Gastrocnemius medialis (tissue), 4 donors: Measurements from ENCODE around the gene PPM1L.

Source experiments
- POLR2A ChIP-seq, 2 donors: fragments of 450-650 bp; IDR thresholded peaks; one replicate each; pipeline ENCODE4 v1.6.1; 2017; ENCODE audit warnings: antibody characterized with exemption in 2 of 2, mild to moderate bottlenecking in 2 of 2, moderate library complexity in 2 of 2
- TF ChIP-seq, protein P1 (sequence below), 5 experiments: fragments of 450-650 bp in 3 of 5; fragments of 200-600 bp in 2 of 5; sonication (generic) in 2 of 5; IDR thresholded peaks in 4 of 5; conservative IDR thresholded peaks in 1 of 5; 1 replicate in 4 of 5; 2 replicates in 1 of 5; pipeline ENCODE4 v1.5.1; 2016 to 2019; ENCODE audit warnings: antibody characterized with exemption in 5 of 5, mild to moderate bottlenecking in 3 of 5, moderate library complexity in 3 of 5

DNA sequence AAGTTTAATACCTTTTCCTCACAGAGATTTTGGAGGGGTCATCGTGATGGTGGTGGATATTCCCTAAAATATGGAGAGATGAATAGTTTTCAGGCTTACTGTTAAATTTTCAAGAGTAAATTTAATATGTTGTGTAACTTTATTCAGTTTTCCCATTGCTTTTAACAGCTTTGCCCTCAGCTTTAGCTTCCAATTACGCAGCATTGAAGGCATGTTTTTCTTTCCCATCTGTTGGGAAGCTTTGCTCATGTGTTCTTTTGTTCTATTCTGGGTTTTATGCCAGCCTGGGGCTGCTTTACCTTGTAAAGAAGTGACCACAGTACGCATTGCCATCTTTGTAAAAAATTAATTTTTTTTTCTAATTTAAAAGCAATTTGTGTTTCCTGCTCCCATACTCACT is 197.7 kb downstream of the PPM1L start:
- TF ChIP-seq, protein P1, sequence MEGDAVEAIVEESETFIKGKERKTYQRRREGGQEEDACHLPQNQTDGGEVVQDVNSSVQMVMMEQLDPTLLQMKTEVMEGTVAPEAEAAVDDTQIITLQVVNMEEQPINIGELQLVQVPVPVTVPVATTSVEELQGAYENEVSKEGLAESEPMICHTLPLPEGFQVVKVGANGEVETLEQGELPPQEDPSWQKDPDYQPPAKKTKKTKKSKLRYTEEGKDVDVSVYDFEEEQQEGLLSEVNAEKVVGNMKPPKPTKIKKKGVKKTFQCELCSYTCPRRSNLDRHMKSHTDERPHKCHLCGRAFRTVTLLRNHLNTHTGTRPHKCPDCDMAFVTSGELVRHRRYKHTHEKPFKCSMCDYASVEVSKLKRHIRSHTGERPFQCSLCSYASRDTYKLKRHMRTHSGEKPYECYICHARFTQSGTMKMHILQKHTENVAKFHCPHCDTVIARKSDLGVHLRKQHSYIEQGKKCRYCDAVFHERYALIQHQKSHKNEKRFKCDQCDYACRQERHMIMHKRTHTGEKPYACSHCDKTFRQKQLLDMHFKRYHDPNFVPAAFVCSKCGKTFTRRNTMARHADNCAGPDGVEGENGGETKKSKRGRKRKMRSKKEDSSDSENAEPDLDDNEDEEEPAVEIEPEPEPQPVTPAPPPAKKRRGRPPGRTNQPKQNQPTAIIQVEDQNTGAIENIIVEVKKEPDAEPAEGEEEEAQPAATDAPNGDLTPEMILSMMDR (IDR thresholded peaks at IDR 0.05 in 4 of 5, conservative IDR thresholded peaks at IDR 0.05 in 1 of 5), result no peak
- no peak for TF ChIP-seq POLR2A (IDR thresholded peaks at IDR 0.05)
